NCI-H187 treated with DMSO at 0.1 percent for 48 hours (cell line): ENCODE results near the gene DNASE1L1.

Source experiments
- DNase-seq: peaks from one replicate; lab custom pipeline; 2025; lab: John Stamatoyannopoulos, UW

DNASE1L1 gene

GRCh38 chrX:154409222-154409871, at the start of gene DNASE1L1:
DNASE1L1 (minus strand) TSS chrX:154409254; CDS start chrX:154405568, 3,686 bp downstream.
- DNase-seq: no peak

GRCh38 chrX:154458116-154458953, 49.3 kb upstream of the DNASE1L1 start, which contains the start of gene PLXNA3:
PLXNA3 (plus strand) TSS chrX:154458281; CDS start chrX:154460184, 1,903 bp downstream.
- no peak for DNase-seq

- DNase-seq: no peak
Observed at GRCh38 chrX:154457491-154458115, 48.5 kb upstream of the DNASE1L1 start.

GRCh38 chrX:154452823-154453222, 43.8 kb upstream of the DNASE1L1 start:
- DNase-seq: no peak

GRCh38 chrX:154450312-154450711, 41.3 kb upstream of the DNASE1L1 start:
- DNase-seq: no peak

- no peak for DNase-seq
Observed at GRCh38 chrX:154449618-154450017, 40.6 kb upstream of the DNASE1L1 start.

- DNase-seq: no peak
Observed at GRCh38 chrX:154448484-154448883, 39.4 kb upstream of the DNASE1L1 start.

- DNase-seq: no peak
Observed at GRCh38 chrX:154446430-154446829, 37.4 kb upstream of the DNASE1L1 start.

- DNase-seq: no peak
Observed at GRCh38 chrX:154445776-154446175, 36.7 kb upstream of the DNASE1L1 start.

- DNase-seq: no peak
Observed at GRCh38 chrX:154444755-154445246, 35.7 kb upstream of the DNASE1L1 start.

GRCh38 chrX:154443992-154444754, 35.1 kb upstream of the DNASE1L1 start, which contains the start of gene FAM50A:
FAM50A (plus strand) TSS chrX:154444141; CDS start chrX:154444236, 95 bp downstream.
- no peak for DNase-seq

GRCh38 chrX:154443479-154443910, 34.4 kb upstream of the DNASE1L1 start:
- no peak for DNase-seq

- DNase-seq: no peak
Observed at GRCh38 chrX:154441984-154442707, 33.1 kb upstream of the DNASE1L1 start.

- DNase-seq: no peak
Observed at GRCh38 chrX:154441564-154441963, 32.5 kb upstream of the DNASE1L1 start.

- no peak for DNase-seq
Observed at GRCh38 chrX:154440623-154441357, 31.7 kb upstream of the DNASE1L1 start.

GRCh38 chrX:154439841-154440240, 30.8 kb upstream of the DNASE1L1 start:
- DNase-seq: no peak

- DNase-seq: no peak
Observed at GRCh38 chrX:154437971-154438893, 29.2 kb upstream of the DNASE1L1 start.

- DNase-seq: no peak
Observed at GRCh38 chrX:154436983-154437752, 28.1 kb upstream of the DNASE1L1 start, which contains the start of gene GDI1. GDI1 (plus strand) TSS chrX:154437154; CDS start chrX:154437255, 101 bp downstream.
